ENCODE results near the gene SRPK1. TPM values are rescaled to one million over a fixed set of nuclear protein-coding genes. Genes with fewer than 3 reads are reported as not detected.
A peak's percentile ranks its signal among the peaks of the same experiment; 100 is the strongest.

Gene SRPK1
- total and polyA plus RNA-seq, 4 donors, result 33.1 to 55.5 (median 42.3) TPM

DNA sequence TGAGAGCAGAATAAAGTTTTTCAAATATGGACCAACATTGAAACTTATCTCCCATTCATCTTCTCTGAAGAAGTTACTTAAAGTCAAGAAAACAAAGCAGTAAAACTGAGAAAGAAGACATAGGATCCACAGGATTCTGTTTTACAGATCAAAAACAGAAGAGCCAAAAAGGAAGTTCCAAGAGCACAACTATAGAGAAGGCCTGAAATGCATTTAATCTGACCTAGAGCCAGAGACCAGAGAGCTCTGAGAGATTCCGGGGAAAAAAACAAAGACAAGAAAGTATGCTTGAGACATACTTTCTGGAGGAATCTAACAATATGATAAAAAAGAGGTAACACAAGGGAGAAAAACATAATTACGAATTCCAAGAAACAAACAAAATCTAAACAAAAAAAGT lies 26.1 kb downstream of the SRPK1 start:
- DNase-seq (ENCODE audit: low read depth in 4 of 6, low spot score in 6 of 6), result no peak
- Histone ChIP-seq H3K4me1 (ENCODE audit: control insufficient read depth, insufficient read depth, low read length) (no peaks in the 10 kb centered on the region), H3K27ac (ENCODE audit: low read depth, low read length) (no peak overlapping the region), H3K9me3 (ENCODE audit: control insufficient read depth, insufficient read depth, low read length) (no peaks in the 10 kb centered on the region), H3K36me3 (ENCODE audit: control insufficient read depth, insufficient read depth, low read length) (peaks cover 2% of the 10 kb centered on the region), H3K27me3 (ENCODE audit: control insufficient read depth, insufficient read depth, low read length) (no peaks in the 10 kb centered on the region), H3K4me3 (ENCODE audit: low read depth, low read length) (no peak overlapping the region)
- no CpG with 5 or more reads among the region's 2 CpGs for WGBS (ENCODE audit: insufficient coverage)

DNA sequence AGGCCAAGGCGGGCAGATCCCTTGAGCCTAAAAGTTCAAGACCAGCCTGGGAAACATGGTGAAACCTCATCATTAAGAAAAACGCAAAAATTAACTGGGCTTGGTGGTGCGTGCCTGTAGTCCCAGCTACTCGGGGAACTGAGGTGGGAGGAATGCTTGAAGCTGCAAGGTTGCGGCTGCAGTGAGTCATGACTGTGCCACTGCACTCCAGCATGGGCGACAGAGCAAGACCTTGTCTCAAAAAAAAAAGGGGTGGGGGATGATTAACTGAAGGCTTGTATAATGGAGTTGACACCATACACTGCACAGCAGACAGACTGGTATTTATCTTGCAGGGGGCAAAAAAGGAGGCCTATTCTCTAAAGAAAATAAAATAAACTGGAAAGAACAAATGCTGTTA lies 27.7 kb downstream of the SRPK1 start:
- no peaks in the 10 kb centered on the region for H3K9me3 ChIP-seq (ENCODE audit: control insufficient read depth, insufficient read depth, low read length)
- no peaks in the 10 kb centered on the region for H3K4me1 ChIP-seq (ENCODE audit: control insufficient read depth, insufficient read depth, low read length)
- H3K27ac ChIP-seq (ENCODE audit: low read depth, low read length), result no peak overlapping the region
- no peak overlapping the region for H3K4me3 ChIP-seq (ENCODE audit: low read depth, low read length)
- peaks cover 2% of the 10 kb centered on the region for H3K36me3 ChIP-seq (ENCODE audit: control insufficient read depth, insufficient read depth, low read length)
- H3K27me3 ChIP-seq (ENCODE audit: control insufficient read depth, insufficient read depth, low read length), result no peaks in the 10 kb centered on the region
- 82% methylated on average over 6 of the region's 6 CpGs for WGBS (ENCODE audit: insufficient coverage)
- no peak for DNase-seq (ENCODE audit: low read depth in 4 of 6, low spot score in 6 of 6)

DNA sequence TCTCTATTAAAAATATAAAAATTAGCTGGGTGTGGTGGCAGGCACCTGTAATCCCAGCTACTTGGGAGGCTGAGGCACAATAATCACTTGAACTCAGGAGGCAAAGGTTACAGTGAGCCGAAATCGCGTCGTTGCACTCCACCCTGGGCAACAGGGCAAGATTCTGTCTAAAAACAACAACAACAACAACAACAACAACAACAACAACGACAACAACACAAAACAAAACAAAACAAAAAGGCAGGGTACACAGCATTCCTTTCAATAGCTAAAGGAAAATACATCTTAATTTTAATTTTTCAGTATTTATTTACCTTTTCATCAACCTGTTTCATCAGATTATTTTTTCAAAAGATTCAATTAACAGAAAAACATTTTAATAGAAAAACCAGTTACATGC lies 28.4 kb downstream of the SRPK1 start:
- DNase-seq (ENCODE audit: low read depth in 4 of 6, low spot score in 6 of 6), result no peak
- H3K36me3 ChIP-seq (ENCODE audit: control insufficient read depth, insufficient read depth, low read length), result peaks cover 2% of the 10 kb centered on the region
- H3K27ac ChIP-seq (ENCODE audit: low read depth, low read length), result no peak overlapping the region
- H3K27me3 ChIP-seq (ENCODE audit: control insufficient read depth, insufficient read depth, low read length), result no peaks in the 10 kb centered on the region
- 100% methylated on average over 4 of the region's 5 CpGs for WGBS (ENCODE audit: insufficient coverage)
- H3K4me3 ChIP-seq (ENCODE audit: low read depth, low read length), result no peak overlapping the region
- no peaks in the 10 kb centered on the region for H3K9me3 ChIP-seq (ENCODE audit: control insufficient read depth, insufficient read depth, low read length)
- H3K4me1 ChIP-seq (ENCODE audit: control insufficient read depth, insufficient read depth, low read length), result no peaks in the 10 kb centered on the region

- 100% methylated on average over 1 of the region's 5 CpGs for WGBS (ENCODE audit: insufficient coverage)
- Histone ChIP-seq H3K9me3 (ENCODE audit: control insufficient read depth, insufficient read depth, low read length) (peaks cover 13% of the 10 kb centered on the region), H3K4me1 (ENCODE audit: control insufficient read depth, insufficient read depth, low read length) (no peaks in the 10 kb centered on the region), H3K27me3 (ENCODE audit: control insufficient read depth, insufficient read depth, low read length) (no peaks in the 10 kb centered on the region), H3K27ac (ENCODE audit: low read depth, low read length) (no peak overlapping the region), H3K36me3 (ENCODE audit: control insufficient read depth, insufficient read depth, low read length) (peaks cover 11% of the 10 kb centered on the region), H3K4me3 (ENCODE audit: low read depth, low read length) (no peak overlapping the region)
- DNase-seq (ENCODE audit: low read depth in 4 of 6, low spot score in 6 of 6), result no peak
These were observed 41.7 kb downstream of the SRPK1 start for GRCh38 chr6:35879151-35879550.

DNA sequence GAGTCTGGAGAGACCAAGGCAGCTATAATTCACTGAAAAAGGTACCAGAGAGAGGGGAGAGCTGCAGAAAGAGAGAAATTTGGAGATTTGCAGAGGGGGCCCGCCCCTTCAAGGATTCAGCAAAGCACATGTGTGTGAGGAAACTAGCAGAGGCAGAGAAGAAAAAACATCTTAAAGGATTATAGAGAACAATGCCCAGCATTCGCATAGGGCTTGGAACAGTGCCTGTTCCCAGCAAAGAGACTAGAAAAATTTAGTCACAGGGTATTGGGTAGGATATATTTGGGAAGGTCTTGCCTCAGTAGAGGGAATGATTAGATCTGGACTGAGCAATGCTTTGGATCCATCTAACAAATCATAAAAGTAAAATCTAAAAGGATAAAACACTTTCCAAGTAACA lies 44.0 kb downstream of the SRPK1 start:
- H3K27ac ChIP-seq (ENCODE audit: low read depth, low read length), result no peak overlapping the region
- DNase-seq (ENCODE audit: low read depth in 4 of 6, low spot score in 6 of 6), result no peak
- H3K36me3 ChIP-seq (ENCODE audit: control insufficient read depth, insufficient read depth, low read length), result peaks cover 18% of the 10 kb centered on the region
- H3K4me1 ChIP-seq (ENCODE audit: control insufficient read depth, insufficient read depth, low read length), result no peaks in the 10 kb centered on the region
- H3K27me3 ChIP-seq (ENCODE audit: control insufficient read depth, insufficient read depth, low read length), result no peaks in the 10 kb centered on the region
- 75% methylated on average over 1 of the region's 2 CpGs for WGBS (ENCODE audit: insufficient coverage)
- peaks cover 13% of the 10 kb centered on the region for H3K9me3 ChIP-seq (ENCODE audit: control insufficient read depth, insufficient read depth, low read length)
- no peak overlapping the region for H3K4me3 ChIP-seq (ENCODE audit: low read depth, low read length)

DNA sequence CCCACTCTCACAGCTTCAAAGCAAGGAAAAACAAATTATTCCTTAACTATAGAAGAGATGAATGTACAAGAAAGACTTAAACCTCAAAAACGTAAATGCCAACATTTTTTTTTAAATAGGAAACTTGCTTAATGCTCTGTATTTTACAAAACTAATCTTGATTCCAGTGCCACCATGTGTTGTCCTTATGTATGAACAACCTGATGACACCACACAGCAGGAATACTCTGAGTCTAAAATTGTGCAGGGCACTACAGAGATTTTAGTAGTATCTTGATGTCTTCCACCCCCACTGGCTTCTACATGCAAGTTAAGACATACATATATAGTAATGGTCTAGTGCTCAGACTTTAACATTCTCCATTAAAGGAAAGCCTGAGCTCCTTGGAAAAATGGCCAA lies 46.2 kb downstream of the SRPK1 start:
- no peak overlapping the region for H3K4me3 ChIP-seq (ENCODE audit: low read depth, low read length)
- H3K27ac ChIP-seq (ENCODE audit: low read depth, low read length), result no peak overlapping the region
- H3K4me1 ChIP-seq (ENCODE audit: control insufficient read depth, insufficient read depth, low read length), result no peaks in the 10 kb centered on the region
- peaks cover 1% of the 10 kb centered on the region for H3K9me3 ChIP-seq (ENCODE audit: control insufficient read depth, insufficient read depth, low read length)
- no CpG with 5 or more reads among the region's 1 CpG for WGBS (ENCODE audit: insufficient coverage)
- H3K27me3 ChIP-seq (ENCODE audit: control insufficient read depth, insufficient read depth, low read length), result no peaks in the 10 kb centered on the region
- H3K36me3 ChIP-seq (ENCODE audit: control insufficient read depth, insufficient read depth, low read length), result peaks cover 13% of the 10 kb centered on the region
- DNase-seq (ENCODE audit: low read depth in 4 of 6, low spot score in 6 of 6), result peak in 1 of 6 donors; percentile 9

GRCh38 chr6:35859367-35859766 lies 61.5 kb downstream of the SRPK1 start:
- peaks cover 9% of the 10 kb centered on the region for H3K36me3 ChIP-seq (ENCODE audit: control insufficient read depth, insufficient read depth, low read length)
- 100% methylated on average over 1 of the region's 4 CpGs for whole genome bisulfite sequencing (ENCODE audit: insufficient coverage)

DNA sequence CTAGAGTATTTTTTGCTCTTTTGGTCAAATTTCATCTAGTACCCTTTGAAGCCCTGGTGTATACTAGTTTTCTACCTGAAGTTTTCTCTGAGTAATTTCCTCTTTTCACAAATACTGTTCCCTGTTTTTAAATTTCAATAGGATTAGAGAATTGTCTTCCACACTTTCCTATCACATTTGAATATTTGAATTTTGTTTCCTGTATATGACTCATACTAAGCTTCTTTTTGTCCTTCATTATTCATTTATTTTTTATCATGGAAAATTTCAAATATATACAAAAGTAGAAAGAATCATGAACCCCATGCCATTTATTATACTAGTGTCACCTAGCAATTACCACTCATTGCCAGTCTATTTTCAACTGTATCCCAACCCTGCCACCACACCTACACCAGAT lies 63.0 kb downstream of the SRPK1 start:
- no peak overlapping the region for H3K4me3 ChIP-seq (ENCODE audit: low read depth, low read length)
- H3K9me3 ChIP-seq (ENCODE audit: control insufficient read depth, insufficient read depth, low read length), result no peaks in the 10 kb centered on the region
- H3K27ac ChIP-seq (ENCODE audit: low read depth, low read length), result no peak overlapping the region
- H3K4me1 ChIP-seq (ENCODE audit: control insufficient read depth, insufficient read depth, low read length), result no peaks in the 10 kb centered on the region
- no peak for DNase-seq (ENCODE audit: low read depth in 4 of 6, low spot score in 6 of 6)
- H3K27me3 ChIP-seq (ENCODE audit: control insufficient read depth, insufficient read depth, low read length), result no peaks in the 10 kb centered on the region
- H3K36me3 ChIP-seq (ENCODE audit: control insufficient read depth, insufficient read depth, low read length), result peaks cover 12% of the 10 kb centered on the region

More at GRCh38 chr6:35859367-35859766, 61.5 kb downstream of the SRPK1 start:
- peak in 1 of 6 donors; percentile 21 for DNase-seq (ENCODE audit: low read depth in 4 of 6, low spot score in 6 of 6)
- H3K27me3 ChIP-seq (ENCODE audit: control insufficient read depth, insufficient read depth, low read length), result no peaks in the 10 kb centered on the region
- no peak overlapping the region for H3K4me3 ChIP-seq (ENCODE audit: low read depth, low read length)
- no peaks in the 10 kb centered on the region for H3K4me1 ChIP-seq (ENCODE audit: control insufficient read depth, insufficient read depth, low read length)
- no peak overlapping the region for H3K27ac ChIP-seq (ENCODE audit: low read depth, low read length)
- H3K9me3 ChIP-seq (ENCODE audit: control insufficient read depth, insufficient read depth, low read length), result no peaks in the 10 kb centered on the region

DNA sequence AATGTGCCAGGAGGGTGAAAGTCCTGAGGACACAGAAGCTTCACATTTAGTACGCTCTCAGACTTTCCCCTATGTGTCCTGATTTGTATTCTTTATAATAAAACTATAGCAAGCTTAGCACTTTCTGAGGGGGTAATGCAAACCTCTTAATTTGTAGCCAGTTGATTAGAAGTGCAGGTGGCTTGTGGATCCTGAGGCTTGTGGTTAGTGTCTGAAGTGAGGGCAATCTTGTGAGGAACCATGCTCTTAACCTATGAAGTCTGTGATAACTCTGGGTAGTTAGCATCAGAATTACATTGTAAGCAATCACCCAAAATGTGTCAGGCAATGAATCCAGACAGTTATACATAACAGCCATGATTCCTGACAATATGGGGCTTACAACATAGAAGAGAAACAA lies 64.6 kb downstream of the SRPK1 start:
- WGBS (ENCODE audit: insufficient coverage), result no CpG with 5 or more reads among the region's 1 CpG
- H3K36me3 ChIP-seq (ENCODE audit: control insufficient read depth, insufficient read depth, low read length), result peaks cover 3% of the 10 kb centered on the region
- H3K27me3 ChIP-seq (ENCODE audit: control insufficient read depth, insufficient read depth, low read length), result no peaks in the 10 kb centered on the region
- no peaks in the 10 kb centered on the region for H3K4me1 ChIP-seq (ENCODE audit: control insufficient read depth, insufficient read depth, low read length)
- H3K9me3 ChIP-seq (ENCODE audit: control insufficient read depth, insufficient read depth, low read length), result no peaks in the 10 kb centered on the region
- H3K4me3 ChIP-seq (ENCODE audit: low read depth, low read length), result no peak overlapping the region
- DNase-seq (ENCODE audit: low read depth in 4 of 6, low spot score in 6 of 6), result no peak
- H3K27ac ChIP-seq (ENCODE audit: low read depth, low read length), result no peak overlapping the region

- H3K4me3 ChIP-seq (ENCODE audit: low read depth, low read length), result no peak overlapping the region
- no peak overlapping the region for H3K27ac ChIP-seq (ENCODE audit: low read depth, low read length)
- H3K4me1 ChIP-seq (ENCODE audit: control insufficient read depth, insufficient read depth, low read length), result no peaks in the 10 kb centered on the region
- WGBS (ENCODE audit: insufficient coverage), result 93% methylated on average over 2 of the region's 4 CpGs
- no peak for DNase-seq (ENCODE audit: low read depth in 4 of 6, low spot score in 6 of 6)
- peaks cover 2% of the 10 kb centered on the region for H3K36me3 ChIP-seq (ENCODE audit: control insufficient read depth, insufficient read depth, low read length)
- H3K27me3 ChIP-seq (ENCODE audit: control insufficient read depth, insufficient read depth, low read length), result no peaks in the 10 kb centered on the region
- no peaks in the 10 kb centered on the region for H3K9me3 ChIP-seq (ENCODE audit: control insufficient read depth, insufficient read depth, low read length)
These were observed 67.9 kb downstream of the SRPK1 start for GRCh38 chr6:35852994-35853393.

Data from spinal cord (tissue), 10 donors.